HEK293 (cell line): ENCODE data around the gene SLC30A3.

ENCODE experiments used
- CTCF ChIA-PET: fragments of 350-600 bp; formaldehyde crosslinking; extraction: SDS; loops from one replicate; lab custom pipeline; 2021; ENCODE audit warnings: antibody characterized with exemption; lab: Yijun Ruan, JAX
- POLR2A ChIA-PET: fragments of 300-600 bp; formaldehyde crosslinking; extraction: SDS; loops from one replicate; lab custom pipeline; 2020; ENCODE audit warnings: antibody characterized with exemption, inconsistent platforms; lab: Yijun Ruan, JAX
- H3K27ac ChIP-seq: fragments of 200-500 bp; sonication (Bioruptor generic); 2 replicates; pipeline ENCODE4 v1.5.1; 2014; ENCODE audit warnings: low read depth, low read length, control low read depth, inconsistent platforms; ENCODE audit errors: extremely low read depth
- H3K36me3 ChIP-seq, 2 experiments: fragments of 200-500 bp in 1 of 2; sonication (Bioruptor generic) in 1 of 2; 1 replicate in 1 of 2; 2 replicates in 1 of 2; pipeline ENCODE4 v1.5.1; 2014 to 2017; ENCODE audit warnings: inconsistent platforms in 2 of 2, low read length in 2 of 2; ENCODE audit not compliant: control insufficient read depth in 2 of 2, insufficient read depth in 1 of 2
- H3K4me1 ChIP-seq: fragments of 200-500 bp; sonication (Bioruptor generic); 2 replicates; pipeline ENCODE4 v1.5.1; 2014; ENCODE audit warnings: mild to moderate bottlenecking, low read length, inconsistent platforms; ENCODE audit not compliant: control insufficient read depth, insufficient read depth
- H3K4me3 ChIP-seq: 2 replicates; pipeline ENCODE4 v1.5.1; 2011; ENCODE audit warnings: low read depth, mild to moderate bottlenecking, control low read depth, low read length, moderate library complexity
- H3K9me3 ChIP-seq: fragments of 200-500 bp; sonication (Bioruptor generic); 2 replicates; pipeline ENCODE4 v1.5.1; 2014; ENCODE audit warnings: low read depth, low read length, inconsistent platforms; ENCODE audit not compliant: control insufficient read depth, insufficient read depth
- BCL6B ChIP-seq: fragments of 450-650 bp; formaldehyde crosslinking; IDR thresholded peaks from 2 replicates; pipeline ENCODE4 v1.5.1; 2017; ENCODE audit warnings: missing biosample characterization, missing genetic modification characterization
- FEZF1 ChIP-seq: fragments of 450-650 bp; formaldehyde crosslinking; IDR thresholded peaks from 2 replicates; pipeline ENCODE4 v1.5.1; 2016; ENCODE audit warnings: missing biosample characterization, missing genetic modification characterization
- GLIS2 ChIP-seq: fragments of 450-650 bp; formaldehyde crosslinking; IDR thresholded peaks from 2 replicates; pipeline ENCODE4 v1.5.1; 2016; ENCODE audit warnings: missing biosample characterization, missing genetic modification characterization
- KLF16 ChIP-seq: fragments of 450-650 bp; formaldehyde crosslinking; IDR thresholded peaks from 2 replicates; pipeline ENCODE4 v1.5.1; 2017; ENCODE audit warnings: missing biosample characterization, missing genetic modification characterization
- KLF17 ChIP-seq: fragments of 450-650 bp; formaldehyde crosslinking; IDR thresholded peaks from 2 replicates; pipeline ENCODE4 v1.5.1; 2016; ENCODE audit warnings: missing biosample characterization, missing genetic modification characterization
- PRDM10 ChIP-seq: fragments of 450-650 bp; formaldehyde crosslinking; IDR thresholded peaks from 2 replicates; pipeline ENCODE4 v1.5.1; 2016; ENCODE audit warnings: missing biosample characterization, missing genetic modification characterization
- SETDB1 ChIP-seq: IDR thresholded peaks from one replicate; pipeline ENCODE4 v1.6.1; 2017; ENCODE audit warnings: mild to moderate bottlenecking, low read length, moderate library complexity, mixed read lengths; ENCODE audit not compliant: insufficient read length
- ZBTB17 ChIP-seq: fragments of 450-650 bp; formaldehyde crosslinking; IDR thresholded peaks from 2 replicates; pipeline ENCODE4 v1.5.1; 2016; ENCODE audit warnings: missing biosample characterization, missing genetic modification characterization
- ZBTB6 ChIP-seq: fragments of 450-650 bp; formaldehyde crosslinking; IDR thresholded peaks from 2 replicates; pipeline ENCODE4 v1.5.1; 2017; ENCODE audit warnings: missing biosample characterization, missing genetic modification characterization
- ZFP41 ChIP-seq: fragments of 450-650 bp; formaldehyde crosslinking; IDR thresholded peaks from 2 replicates; pipeline ENCODE4 v1.5.1; 2016; ENCODE audit warnings: missing biosample characterization, missing genetic modification characterization, borderline replicate concordance
- ZNF133 ChIP-seq: fragments of 450-650 bp; formaldehyde crosslinking; IDR thresholded peaks from 2 replicates; pipeline ENCODE4 v1.5.1; 2016; ENCODE audit warnings: missing biosample characterization, missing genetic modification characterization
- ZNF23 ChIP-seq: fragments of 450-650 bp; formaldehyde crosslinking; IDR thresholded peaks from 2 replicates; pipeline ENCODE4 v1.5.1; 2016; ENCODE audit warnings: missing biosample characterization, missing genetic modification characterization, borderline replicate concordance
- ZNF449 ChIP-seq: fragments of 450-650 bp; formaldehyde crosslinking; IDR thresholded peaks from 2 replicates; pipeline ENCODE4 v1.5.1; 2017; ENCODE audit warnings: missing biosample characterization, mild to moderate bottlenecking, missing genetic modification characterization, moderate library complexity
- ZNF518A ChIP-seq: fragments of 450-650 bp; formaldehyde crosslinking; conservative IDR thresholded peaks from 2 replicates; pipeline ENCODE4 v1.5.1; 2016; ENCODE audit warnings: low read depth, missing biosample characterization, missing genetic modification characterization
- ZNF580 ChIP-seq: fragments of 450-650 bp; formaldehyde crosslinking; IDR thresholded peaks from 2 replicates; pipeline ENCODE4 v1.5.1; 2016; ENCODE audit warnings: missing biosample characterization, missing genetic modification characterization
- ZNF600 ChIP-seq: fragments of 450-650 bp; formaldehyde crosslinking; IDR thresholded peaks from 2 replicates; pipeline ENCODE4 v1.5.1; 2016; ENCODE audit warnings: missing biosample characterization, missing genetic modification characterization
- ZNF843 ChIP-seq: fragments of 450-650 bp; formaldehyde crosslinking; IDR thresholded peaks from 2 replicates; pipeline ENCODE4 v1.5.1; 2016; ENCODE audit warnings: missing biosample characterization, missing genetic modification characterization
- ZSCAN30 ChIP-seq: fragments of 450-650 bp; IDR thresholded peaks from 2 replicates; pipeline ENCODE4 v1.5.1; 2018; ENCODE audit warnings: missing biosample characterization, mild to moderate bottlenecking, missing genetic modification characterization, moderate library complexity
- ZSCAN5A ChIP-seq: fragments of 450-650 bp; formaldehyde crosslinking; IDR thresholded peaks from 2 replicates; pipeline ENCODE4 v1.5.1; 2016; ENCODE audit warnings: missing biosample characterization, missing genetic modification characterization
- ZXDB ChIP-seq: fragments of 450-650 bp; formaldehyde crosslinking; IDR thresholded peaks from 2 replicates; pipeline ENCODE4 v1.5.1; 2016; ENCODE audit warnings: missing biosample characterization, missing genetic modification characterization

SLC30A3 gene

GRCh38 chr2:27211943-27212625, 50.8 kb downstream of the SLC30A3 start, which contains the start of the genes ATRAID and SLC5A6:
ATRAID (plus strand) TSS chr2:27212041; CDS start chr2:27212369, 328 bp downstream.
SLC5A6 (minus strand) TSS chr2:27212268; CDS start chr2:27207650, 4,618 bp downstream.
- H3K36me3 ChIP-seq = peaks cover 6 to 63% of the 10 kb centered on the region in 2 experiments; a peak in 2 of 3 replicates
- no peaks in the 10 kb centered on the region for H3K9me3 ChIP-seq
- H3K4me3 ChIP-seq = peak within 1 kb of the TSS; percentile 93
- ChIA-PET CTCF (no interaction called here), POLR2A (interaction anchor here (0.8 to 1.4 kb wide), 2 partner anchors 77 to 161 kb away, joined by 3 to 4 read pairs; partner anchors contain the start of gene PREB)
- H3K4me1 ChIP-seq = peaks cover 2% of the 10 kb centered on the region; the same call in 1 of the 2 replicates
- H3K27ac ChIP-seq = peak within 1 kb of the TSS; percentile 88
- no peak for TF ChIP-seq FEZF1 (tag by site-specific recombination)
- no peak for TF ChIP-seq ZNF23
- TF ChIP-seq ZBTB6 (tag by site-specific recombination) = no peak
- TF ChIP-seq ZNF449 (tag by site-specific recombination) = no peak; the same call in 1 of the 2 replicates
- TF ChIP-seq KLF16 (tag by site-specific recombination) = 0 out of 2 replicates have a peak, but pooled peaks have one; percentile 46
- no peak for TF ChIP-seq SETDB1
- no peak for TF ChIP-seq ZFP41
- TF ChIP-seq BCL6B = no peak
- peak; percentile 51; the same call in 1 of the 2 replicates for TF ChIP-seq GLIS2 (tag by site-specific recombination)
- peak; percentile 96 for TF ChIP-seq ZNF600 (tag by site-specific recombination)
- 0 out of 2 replicates have a peak, but pooled peaks have one; percentile 53 for TF ChIP-seq ZSCAN30 (tag by site-specific recombination)
- peak; percentile 37 for TF ChIP-seq ZNF518A (tag by site-specific recombination)
- TF ChIP-seq ZSCAN5A (tag by site-specific recombination) = peak; percentile 78
- peak; percentile 36; the same call in 1 of the 2 replicates for TF ChIP-seq ZNF580
- peak; percentile 67; the same call in 1 of the 2 replicates for TF ChIP-seq KLF17 (tag by site-specific recombination)
- TF ChIP-seq ZNF133 (tag by site-specific recombination) = no peak
- TF ChIP-seq PRDM10 (tag by site-specific recombination) = peak; percentile 86
- peak; percentile 25; the same call in 1 of the 2 replicates for TF ChIP-seq ZBTB17 (tag by site-specific recombination)
- TF ChIP-seq ZXDB (tag by site-specific recombination) = peak; percentile 90
- TF ChIP-seq ZNF843 = 0 out of 2 replicates have a peak, but pooled peaks have one; percentile 43
